GM23248 (cell line): ENCODE data around the gene VEGFD. TPM values are rescaled to one million over a fixed set of nuclear protein-coding genes. Genes with fewer than 3 reads are reported as not detected.

Experiments used
- DNase-seq: peaks from one replicate; pipeline ENCODE4 v3.0.0-alpha.2; 2015
- H2AFZ ChIP-seq: fragments of 200-600 bp; sonication (generic); 2 replicates; pipeline ENCODE4 v1.6.1; 2016; ENCODE audit warnings: antibody characterized with exemption
- H3F3A ChIP-seq: fragments of 200-600 bp; sonication (generic); 2 replicates; pipeline ENCODE4 v1.6.1; 2016; ENCODE audit warnings: mild to moderate bottlenecking, antibody characterized with exemption, mixed run types; ENCODE audit not compliant: insufficient read depth
- H3K27ac ChIP-seq: fragments of 200-600 bp; sonication (generic); 2 replicates; pipeline ENCODE4 v1.5.1; 2016; ENCODE audit warnings: mild to moderate bottlenecking
- H3K27me3 ChIP-seq: fragments of 200-600 bp; sonication (generic); replicated peaks from 2 replicates; pipeline ENCODE4 v1.6.1; 2016; ENCODE audit warnings: mild to moderate bottlenecking; ENCODE audit not compliant: insufficient read depth
- H3K36me3 ChIP-seq: fragments of 200-600 bp; sonication (generic); 2 replicates; pipeline ENCODE4 v1.6.1; 2016; ENCODE audit warnings: low read depth, mild to moderate bottlenecking
- H3K4me1 ChIP-seq: fragments of 200-600 bp; sonication (generic); 2 replicates; pipeline ENCODE4 v1.6.1; 2016; ENCODE audit warnings: mild to moderate bottlenecking; ENCODE audit not compliant: insufficient read depth
- H3K4me2 ChIP-seq: fragments of 200-600 bp; sonication (generic); one replicate; pipeline ENCODE4 v1.6.1; 2016; ENCODE audit warnings: mild to moderate bottlenecking; ENCODE audit not compliant: unreplicated experiment
- H3K4me3 ChIP-seq: fragments of 200-600 bp; sonication (generic); 2 replicates; pipeline ENCODE4 v1.5.1; 2016; ENCODE audit warnings: mild to moderate bottlenecking
- H3K79me2 ChIP-seq: fragments of 200-600 bp; sonication (generic); 2 replicates; pipeline ENCODE4 v1.6.1; 2016; ENCODE audit warnings: mild to moderate bottlenecking; ENCODE audit not compliant: insufficient read depth
- H3K9ac ChIP-seq: fragments of 200-600 bp; sonication (generic); 2 replicates; pipeline ENCODE4 v1.6.1; 2016; ENCODE audit warnings: mild to moderate bottlenecking
- H3K9me2 ChIP-seq: fragments of 200-600 bp; sonication (generic); 2 replicates; pipeline ENCODE4 v1.6.1; 2016; ENCODE audit warnings: mixed run types, mild to moderate bottlenecking, moderate library complexity; ENCODE audit not compliant: insufficient read depth
- H3K9me3 ChIP-seq: fragments of 200-600 bp; sonication (generic); one replicate; pipeline ENCODE4 v1.6.1; 2017; ENCODE audit warnings: low read depth
- H4K20me1 ChIP-seq: fragments of 200-600 bp; sonication (generic); 2 replicates; pipeline ENCODE4 v1.6.0; 2016; ENCODE audit not compliant: insufficient read depth
- EZH2 ChIP-seq: fragments of 200-600 bp; sonication (generic); IDR thresholded peaks from 2 replicates; pipeline ENCODE4 v1.6.1; 2018; ENCODE audit warnings: antibody characterized with exemption, mild to moderate bottlenecking; ENCODE audit not compliant: insufficient read depth, poor library complexity, severe bottlenecking
- EZH2phosphoT487 ChIP-seq: fragments of 200-600 bp; sonication (generic); IDR thresholded peaks from 2 replicates; pipeline ENCODE4 v1.6.1; 2018; ENCODE audit warnings: antibody characterized with exemption, moderate library complexity, mild to moderate bottlenecking, low read depth; ENCODE audit not compliant: insufficient read depth
- WGBS, 2 experiments: methylation state at CpG; one replicate each; pipeline ENCODE4 v1.1.6; 2015 to 2017; ENCODE audit warnings: low lambda C conversion rate in 2 of 2, low coverage in 1 of 2; ENCODE audit errors: missing lambda C conversion rate in 2 of 2; 5-methylcytosine and 5-hydroxymethylcytosine counted together
- in situ Hi-C: fragments of 300-500 bp; cut with MboI; formaldehyde crosslinking; loops from 2 replicates; pipeline ENCODE4 v1.15.0; 2020
- polyA plus RNA-seq: library from polyadenylated mRNA; unstranded; fragments of >200 nt; fragmentation: Nextera tagmentation; extraction: Ambion mirVana; gene quantifications from 2 replicates; pipeline ENCODE4 v1.2.1, GENCODE V29; 2016
- total RNA-seq: library from RNA; depleted of rRNA; stranded (reverse); fragments of >200 nt; shearing (Covaris generic); gene quantifications from 2 replicates; pipeline ENCODE4 v1.2.3, GENCODE V29; 2014

VEGFD gene
- total and polyA plus RNA-seq, 2 experiments from 2014 or later = not detected

GRCh38 chrX:15376956-15377355, 7.3 kb downstream of the VEGFD start:
- H3K79me2 ChIP-seq = no peaks in the 10 kb centered on the region
- TF ChIP-seq EZH2phosphoT487 (no peak), EZH2 (no peak)
- in situ Hi-C loops = no loop called here
- no peaks in the 10 kb centered on the region for H4K20me1 ChIP-seq
- no peak overlapping the region for H3K27ac ChIP-seq
- DNase-seq = peak; percentile 35
- H3K9me2 ChIP-seq = no peaks in the 10 kb centered on the region
- H3K27me3 ChIP-seq = no peaks in the 10 kb centered on the region
- no peak overlapping the region for H3K4me3 ChIP-seq
- no peaks in the 10 kb centered on the region for H3K36me3 ChIP-seq
- H3K9me3 ChIP-seq = no peaks in the 10 kb centered on the region
- peaks cover 9% of the 10 kb centered on the region; the same call in 1 of the 2 replicates for H3K4me1 ChIP-seq
- WGBS, 2 experiments = 0 to 14% methylated on average over 1 of the region's 1 CpG
- H3K9ac ChIP-seq = no peak overlapping the region
- peaks cover 7% of the 10 kb centered on the region; the same call in 1 of the 2 replicates for H3F3A ChIP-seq
- no peak overlapping the region for H3K4me2 ChIP-seq
- no peak overlapping the region for H2AFZ ChIP-seq

- H3K4me1 ChIP-seq = peaks cover 9% of the 10 kb centered on the region; the same call in 1 of the 2 replicates
- H3F3A ChIP-seq = peaks cover 7% of the 10 kb centered on the region; the same call in 1 of the 2 replicates
- H2AFZ ChIP-seq = no peak overlapping the region
- H3K4me3 ChIP-seq = no peak overlapping the region
- no peaks in the 10 kb centered on the region for H3K27me3 ChIP-seq
- H3K79me2 ChIP-seq = no peaks in the 10 kb centered on the region
- H3K9ac ChIP-seq = no peak overlapping the region
- 42 to 56% methylated on average over 3 of the region's 3 CpGs for WGBS, 2 experiments
- H4K20me1 ChIP-seq = no peaks in the 10 kb centered on the region
- H3K4me2 ChIP-seq = no peak overlapping the region
- TF ChIP-seq EZH2 (no peak), EZH2phosphoT487 (no peak)
- DNase-seq = no peak
- no peak overlapping the region for H3K27ac ChIP-seq
- no peaks in the 10 kb centered on the region for H3K9me2 ChIP-seq
- in situ Hi-C loops = no loop called here
- H3K36me3 ChIP-seq = no peaks in the 10 kb centered on the region
- no peaks in the 10 kb centered on the region for H3K9me3 ChIP-seq
Observed at GRCh38 chrX:15373976-15374375, 10.2 kb downstream of the VEGFD start.

- DNase-seq = no peak
- in situ Hi-C loops = no loop called here
- no peak overlapping the region for H3K4me3 ChIP-seq
- no peaks in the 10 kb centered on the region for H3K9me2 ChIP-seq
- no peaks in the 10 kb centered on the region for H3F3A ChIP-seq
- no peaks in the 10 kb centered on the region for H3K4me1 ChIP-seq
- 73% methylated on average over 8 to 9 of the region's 9 CpGs for WGBS, 2 experiments
- no peaks in the 10 kb centered on the region for H4K20me1 ChIP-seq
- TF ChIP-seq EZH2 = no peak
- no peak for TF ChIP-seq EZH2phosphoT487
- no peaks in the 10 kb centered on the region for H3K9me3 ChIP-seq
- no peaks in the 10 kb centered on the region for H3K79me2 ChIP-seq
- no peaks in the 10 kb centered on the region for H3K36me3 ChIP-seq
- H3K4me2 ChIP-seq = no peak overlapping the region
- no peak overlapping the region for H2AFZ ChIP-seq
- no peak overlapping the region for H3K27ac ChIP-seq
- no peak overlapping the region for H3K9ac ChIP-seq
- H3K27me3 ChIP-seq = no peaks in the 10 kb centered on the region
Observed at GRCh38 chrX:15366506-15367352, 17.5 kb downstream of the VEGFD start.

- 40 to 44% methylated on average over 2 of the region's 2 CpGs for WGBS, 2 experiments
- H3K4me3 ChIP-seq = no peak overlapping the region
- no peaks in the 10 kb centered on the region for H4K20me1 ChIP-seq
- TF ChIP-seq EZH2phosphoT487 (no peak), EZH2 (no peak)
- H3K27me3 ChIP-seq = no peaks in the 10 kb centered on the region
- no peak overlapping the region for H3K9ac ChIP-seq
- in situ Hi-C loops = no loop called here
- no peaks in the 10 kb centered on the region for H3K9me2 ChIP-seq
- no peaks in the 10 kb centered on the region for H3K9me3 ChIP-seq
- no peak overlapping the region for H2AFZ ChIP-seq
- no peak overlapping the region for H3K27ac ChIP-seq
- no peaks in the 10 kb centered on the region for H3K4me1 ChIP-seq
- no peaks in the 10 kb centered on the region for H3K79me2 ChIP-seq
- H3K36me3 ChIP-seq = no peaks in the 10 kb centered on the region
- DNase-seq = no peak
- H3F3A ChIP-seq = no peaks in the 10 kb centered on the region
- H3K4me2 ChIP-seq = no peak overlapping the region
Observed at GRCh38 chrX:15359701-15360100, 24.5 kb downstream of the VEGFD start.
